ENCODE results near the gene MRPS10. TPM values are rescaled to one million over a fixed set of nuclear protein-coding genes. Genes with fewer than 3 reads are reported as not detected.
A peak's percentile ranks its signal among the peaks of the same experiment; 100 is the strongest.

Gene MRPS10
- total RNA-seq, 2 experiments from 2014 or later, result 17.1 to 18.4 TPM

- H3K27me3 Mint-ChIP-seq, result peaks cover 10% of the 10 kb centered on the region
- ChIA-PET CTCF (no interaction called here), POLR2A (no interaction called here)
- DNase-seq (no peak), ATAC-seq (ENCODE audit: poor library complexity) (no peak)
- H3K4me1 ChIP-seq (ENCODE audit: insufficient read depth, low read length), result peaks cover 8% of the 10 kb centered on the region
- H3K4me3 Mint-ChIP-seq, result no peak overlapping the region
- H3K4me1 Mint-ChIP-seq (ENCODE audit: low read depth), result no peaks in the 10 kb centered on the region
- H3K27me3 ChIP-seq (ENCODE audit: control insufficient read depth in 1 of 2, insufficient read depth in 2 of 2, low read length in 2 of 2), result peaks cover 0 to 2% of the 10 kb centered on the region in 2 experiments
- no peaks in the 10 kb centered on the region for H3K9me3 Mint-ChIP-seq
- intact Hi-C loops (cut with DNase I, micrococcal nuclease), result no loop called here
- H3K36me3 Mint-ChIP-seq (ENCODE audit: low read depth), result no peaks in the 10 kb centered on the region
- no peaks in the 10 kb centered on the region for H3K36me3 ChIP-seq (ENCODE audit: insufficient read depth, low read length)
- no peaks in the 10 kb centered on the region for H3K9me3 ChIP-seq (ENCODE audit: control insufficient read depth in 1 of 2, insufficient read depth in 1 of 2, low read length in 2 of 2)
- no peak overlapping the region for H3K4me3 ChIP-seq (ENCODE audit: low read length)
- TF ChIP-seq CTCF (IDR thresholded peaks at IDR 0.05), result no peak
- H3K27ac ChIP-seq (ENCODE audit: low read depth in 1 of 2, low read length in 2 of 2), result no peak overlapping the region
- H3K27ac Mint-ChIP-seq, result no peak overlapping the region
Measured at GRCh38 chr6:42176981-42177380, 40.7 kb downstream of the MRPS10 start.

- ChIA-PET CTCF (no interaction called here), POLR2A (no interaction called here)
- intact Hi-C loops (cut with DNase I, micrococcal nuclease), result no loop called here
- Histone ChIP-seq H3K4me1 (ENCODE audit: insufficient read depth, low read length) (peaks cover 8% of the 10 kb centered on the region), H3K27me3 (ENCODE audit: control insufficient read depth in 1 of 2, insufficient read depth in 2 of 2, low read length in 2 of 2) (peaks cover 0 to 2% of the 10 kb centered on the region in 2 experiments), H3K27ac (ENCODE audit: low read depth in 1 of 2, low read length in 2 of 2) (no peak overlapping the region), H3K36me3 (ENCODE audit: insufficient read depth, low read length) (no peaks in the 10 kb centered on the region), H3K9me3 (ENCODE audit: control insufficient read depth in 1 of 2, insufficient read depth in 1 of 2, low read length in 2 of 2) (no peaks in the 10 kb centered on the region), H3K4me3 (ENCODE audit: low read length) (no peak overlapping the region)
- ATAC-seq (ENCODE audit: poor library complexity) (no peak), DNase-seq (peak in 1 of 14 experiments; percentile 8)
- Mint-ChIP-seq H3K36me3 (ENCODE audit: low read depth) (no peaks in the 10 kb centered on the region), H3K4me3 (no peak overlapping the region), H3K9me3 (no peaks in the 10 kb centered on the region), H3K4me1 (ENCODE audit: low read depth) (no peaks in the 10 kb centered on the region), H3K27ac (no peak overlapping the region), H3K27me3 (peaks cover 10% of the 10 kb centered on the region)
- TF ChIP-seq CTCF (IDR thresholded peaks at IDR 0.05), result no peak
Measured at GRCh38 chr6:42175860-42176259, 41.8 kb downstream of the MRPS10 start.

- no peak for TF ChIP-seq CTCF (IDR thresholded peaks at IDR 0.05)
- no peaks in the 10 kb centered on the region for H3K36me3 Mint-ChIP-seq (ENCODE audit: low read depth)
- H3K9me3 ChIP-seq (ENCODE audit: control insufficient read depth in 1 of 2, insufficient read depth in 1 of 2, low read length in 2 of 2), result no peaks in the 10 kb centered on the region
- DNase-seq (no peak), ATAC-seq (ENCODE audit: poor library complexity) (no peak)
- POLR2A ChIA-PET, result no interaction called here
- H3K27ac Mint-ChIP-seq, result no peak within 1 kb of the TSS
- no peaks in the 10 kb centered on the region for H3K9me3 Mint-ChIP-seq
- H3K4me3 Mint-ChIP-seq, result no peak within 1 kb of the TSS
- intact Hi-C loops (cut with DNase I, micrococcal nuclease), result no loop called here
- H3K27me3 ChIP-seq (ENCODE audit: control insufficient read depth in 1 of 2, insufficient read depth in 2 of 2, low read length in 2 of 2), result no peaks in the 10 kb centered on the region
- no peaks in the 10 kb centered on the region for H3K36me3 ChIP-seq (ENCODE audit: insufficient read depth, low read length)
- CTCF ChIA-PET, result no interaction called here
- H3K4me3 ChIP-seq (ENCODE audit: low read length), result no peak within 1 kb of the TSS
- no peak within 1 kb of the TSS for H3K27ac ChIP-seq (ENCODE audit: low read depth in 1 of 2, low read length in 2 of 2)
- H3K27me3 Mint-ChIP-seq, result peaks cover 5% of the 10 kb centered on the region
- H3K4me1 ChIP-seq (ENCODE audit: insufficient read depth, low read length), result peaks cover 3% of the 10 kb centered on the region
- H3K4me1 Mint-ChIP-seq (ENCODE audit: low read depth), result no peaks in the 10 kb centered on the region
Measured at GRCh38 chr6:42173101-42173500, 44.6 kb downstream of the MRPS10 start, which contains the start of gene GUCA1A. GUCA1A (plus strand) TSS chr6:42173364; CDS start chr6:42173614, 250 bp downstream.
